GM18909 (cell line): ENCODE data around the gene TGFBR2.

Experiments
- ATAC-seq: cut with Tn5 transposase; IDR thresholded peaks from one replicate; pipeline ENCODE4 v1.9.1; 2021; ENCODE audit warnings: mild to moderate bottlenecking; ENCODE audit not compliant: unreplicated experiment, poor library complexity

The TGFBR2 gene

DNA sequence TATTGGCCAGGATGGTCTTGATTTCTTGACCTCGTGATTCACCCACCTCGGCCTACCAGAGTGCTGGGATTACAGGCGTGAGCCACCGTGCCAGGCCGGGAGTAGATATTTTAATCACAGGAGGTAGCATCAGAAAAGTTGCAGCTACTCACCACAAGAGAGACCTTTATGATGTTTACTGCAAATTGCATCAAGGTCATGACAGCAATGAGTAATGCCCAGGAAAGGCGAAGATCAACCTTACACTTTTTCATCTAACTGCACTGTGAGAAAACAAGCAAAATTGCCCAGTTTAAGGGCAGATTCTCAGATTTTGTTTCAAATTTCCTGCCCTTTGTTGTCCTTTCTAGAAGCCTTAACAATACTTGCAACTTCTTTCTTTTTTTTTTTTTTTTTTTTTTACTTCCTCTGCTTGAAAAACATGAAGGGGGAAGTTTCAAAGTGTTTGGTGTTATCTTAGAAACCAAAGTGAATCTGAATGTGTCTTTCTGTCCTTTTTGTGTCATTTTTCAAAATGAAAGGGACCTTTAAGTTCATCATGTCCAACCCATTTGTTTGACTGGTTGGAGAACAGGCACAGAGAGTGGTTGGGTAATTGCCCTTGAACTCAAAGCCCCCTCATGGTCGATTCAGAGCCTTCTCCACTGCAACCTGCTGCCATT, 25.0 kb downstream of the TGFBR2 start:
- no peak for ATAC-seq

DNA sequence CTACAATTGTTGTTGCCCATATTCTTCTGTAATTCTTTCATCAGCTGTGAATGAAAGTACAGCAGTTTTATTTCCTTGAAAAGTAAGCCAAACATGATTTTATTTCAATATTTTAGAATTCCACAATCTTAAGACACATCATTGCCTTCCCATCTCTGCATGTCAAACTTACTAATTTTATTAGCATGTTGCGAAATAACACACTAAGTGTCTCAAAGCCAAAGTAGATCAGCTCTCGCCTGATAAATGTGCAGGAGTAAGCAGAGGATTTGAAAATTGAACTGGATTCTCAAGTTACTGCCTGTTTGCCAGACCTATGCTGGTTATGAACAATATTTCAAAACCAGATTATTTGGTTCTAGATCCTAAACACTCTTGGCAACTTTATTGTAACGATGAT, 25.7 kb downstream of the TGFBR2 start:
- no peak for ATAC-seq

DNA sequence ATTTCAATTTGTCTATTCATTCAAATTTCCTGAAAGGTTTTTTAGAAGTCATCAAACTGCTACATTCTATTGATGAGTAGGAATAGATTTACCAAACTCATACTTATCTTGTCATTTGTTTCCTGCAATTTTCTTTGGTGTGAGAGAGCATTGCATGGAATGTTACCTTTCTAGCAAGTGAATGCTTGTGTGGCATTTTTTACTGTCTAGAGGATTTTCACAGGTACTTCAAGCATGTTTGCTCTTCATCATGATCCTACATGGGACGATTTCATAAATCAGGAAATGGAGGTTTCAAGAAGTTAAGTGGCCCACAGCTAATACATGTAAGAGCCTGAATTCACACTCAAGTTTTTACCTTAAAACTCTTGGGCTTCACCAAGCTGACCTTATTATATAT, 26.1 kb downstream of the TGFBR2 start:
- ATAC-seq, result no peak

DNA sequence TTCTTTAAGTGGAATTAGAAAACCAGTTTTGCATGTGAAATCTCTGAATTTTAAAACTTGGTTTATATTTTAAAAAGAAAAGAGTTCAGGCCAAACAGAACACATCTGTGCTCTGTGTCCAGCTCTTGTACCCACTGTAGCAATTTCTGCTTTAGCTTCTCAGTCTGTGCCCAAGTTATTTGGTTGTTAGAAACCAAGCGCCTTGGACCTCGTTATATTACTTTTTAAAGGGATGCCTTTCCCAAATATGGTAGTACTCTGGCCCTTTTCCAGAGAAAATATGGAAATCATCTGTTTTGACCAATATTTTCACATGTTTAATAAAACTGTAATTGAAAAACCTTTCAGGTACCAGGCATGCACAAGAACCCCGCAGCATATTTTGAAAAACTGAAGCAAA, 27.3 kb downstream of the TGFBR2 start:
- ATAC-seq, result no peak

DNA sequence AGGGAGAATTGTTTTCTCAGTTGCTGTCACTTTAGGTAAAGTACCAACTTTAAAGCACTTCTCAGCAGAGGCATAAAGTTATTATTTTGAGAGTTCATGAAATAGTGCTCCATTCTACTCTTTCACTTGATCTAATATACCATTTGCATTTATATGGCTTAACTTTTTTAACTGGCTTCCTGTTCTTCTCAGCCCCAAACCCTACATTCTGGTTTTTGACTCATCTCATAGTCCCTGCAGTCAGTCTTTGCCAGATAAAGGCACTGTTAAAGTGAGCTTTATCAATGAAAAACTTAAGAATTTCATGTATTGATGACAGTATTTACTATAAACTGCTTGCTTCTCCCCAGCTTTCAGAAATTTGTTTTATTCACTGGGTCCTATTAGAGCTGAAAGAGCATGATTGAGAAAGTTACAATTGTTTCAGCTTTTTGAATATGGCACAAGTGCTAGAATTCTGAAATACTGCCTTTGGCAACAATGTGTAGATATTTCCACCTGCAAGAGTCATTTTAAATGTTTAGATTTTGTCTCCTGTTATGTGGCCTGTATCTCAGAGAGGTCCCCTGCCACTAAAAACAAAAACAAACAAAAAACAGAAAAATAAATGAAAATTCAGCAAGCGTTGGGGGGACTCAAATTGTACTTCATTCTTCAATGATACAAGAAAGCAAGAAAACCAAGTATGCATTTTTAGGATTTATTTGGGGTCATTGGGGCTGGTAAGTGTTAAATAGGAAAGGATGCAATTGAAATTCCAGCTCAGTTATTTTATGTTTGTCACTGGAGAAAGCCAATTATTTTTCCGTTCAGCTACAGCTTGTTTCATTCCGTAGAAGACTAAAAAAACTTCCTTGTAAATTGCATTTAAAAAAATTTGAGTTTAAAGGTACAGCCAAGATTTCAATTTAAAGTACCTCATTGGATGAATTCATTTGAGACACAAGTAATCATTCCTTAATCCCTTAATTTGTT, 28.6 kb downstream of the TGFBR2 start:
- no peak for ATAC-seq

DNA sequence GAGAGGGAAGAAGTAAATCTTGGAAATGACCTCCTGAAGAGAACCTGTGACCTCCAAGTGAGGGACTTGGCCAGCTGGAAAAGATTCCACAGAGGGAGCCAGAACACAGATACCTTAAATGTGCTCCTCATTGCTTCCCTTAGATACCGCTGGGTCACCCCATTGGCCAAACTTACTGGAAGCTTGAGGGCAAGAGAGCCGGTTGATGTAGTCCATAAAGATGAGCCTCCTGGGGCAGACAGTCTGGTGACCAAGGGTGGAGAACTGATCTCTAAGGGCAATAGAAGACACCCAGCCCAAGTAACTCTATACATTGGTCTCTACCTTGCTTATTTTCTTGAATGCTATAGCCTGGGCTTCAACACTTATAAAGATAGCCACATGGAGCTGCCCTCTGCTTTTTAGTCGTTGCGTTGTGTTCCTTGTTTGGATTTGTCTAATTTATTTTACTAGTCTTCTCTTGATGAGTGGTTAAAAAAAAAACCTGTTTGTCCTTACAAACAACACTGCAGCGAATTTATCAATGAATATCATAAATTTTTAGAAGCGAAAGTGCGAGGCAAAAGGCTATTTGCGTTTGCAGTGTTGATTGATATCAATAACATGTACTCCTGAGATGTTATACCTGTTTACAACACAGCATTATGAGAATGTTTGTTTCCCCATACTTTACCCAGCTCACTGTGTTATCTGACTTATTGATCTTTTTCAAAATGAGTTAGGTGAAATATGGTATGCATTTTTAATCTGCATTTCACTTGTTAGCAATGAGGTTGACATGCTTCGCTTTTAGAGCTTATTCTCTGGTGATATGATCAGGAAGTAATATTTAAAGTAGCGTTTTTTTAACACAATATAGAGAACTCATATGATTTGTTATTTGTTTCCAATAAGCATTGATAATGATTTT, 31.2 kb downstream of the TGFBR2 start:
- ATAC-seq, result no peak

DNA sequence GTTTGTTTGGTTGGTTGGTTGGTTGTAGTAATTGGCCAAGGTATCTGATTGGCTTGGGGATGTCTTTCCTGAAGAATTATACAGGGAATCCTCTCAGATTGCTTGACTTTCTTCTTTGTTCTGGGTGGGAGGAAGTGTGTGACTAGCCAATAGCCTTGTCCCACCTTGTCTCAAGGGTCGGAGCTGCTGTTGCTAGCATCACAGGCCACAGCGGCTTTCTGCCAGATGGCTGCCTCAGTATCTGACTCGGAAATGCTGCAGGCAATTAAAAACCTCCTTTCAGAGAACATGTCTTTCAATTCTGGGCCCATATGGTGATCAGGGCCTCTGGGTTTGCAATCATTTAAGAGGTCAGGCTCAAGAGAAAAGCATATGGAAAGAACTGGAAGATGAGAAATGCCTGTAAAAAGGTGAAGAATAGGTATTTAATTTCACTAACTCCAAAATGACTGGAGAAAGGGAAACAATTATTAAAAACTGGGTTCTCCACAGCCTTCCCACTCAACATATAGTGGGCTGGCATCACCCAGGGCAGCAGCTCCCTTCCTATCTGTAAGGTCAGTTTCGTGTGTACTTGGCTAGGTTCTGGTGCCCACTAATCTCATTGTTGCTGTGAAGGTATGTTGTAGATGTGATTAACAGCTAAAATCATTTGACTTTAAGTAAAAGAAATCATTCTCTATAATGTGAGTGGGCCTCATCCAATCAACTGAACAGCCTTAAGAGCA, 32.4 kb downstream of the TGFBR2 start:
- ATAC-seq, result no peak

DNA sequence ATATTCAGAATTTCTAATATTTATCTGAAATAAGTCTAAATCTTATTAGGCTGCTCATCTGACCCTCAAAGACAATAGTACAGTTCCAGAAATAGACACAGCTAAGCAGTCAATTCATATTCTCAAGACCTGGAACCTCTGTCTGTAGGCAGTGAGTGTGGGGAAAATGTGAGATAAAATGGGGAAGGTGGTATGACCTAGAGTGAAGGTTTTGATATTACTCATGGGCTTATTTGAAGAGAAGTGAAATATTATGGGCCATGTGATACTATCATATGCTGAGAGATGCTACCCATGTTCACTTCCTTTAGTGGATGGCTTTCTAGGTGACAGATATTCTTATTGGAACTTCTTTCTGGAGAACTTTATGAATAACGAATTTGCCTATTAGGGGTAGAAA, 33.5 kb downstream of the TGFBR2 start:
- ATAC-seq, result peak; percentile 82

DNA sequence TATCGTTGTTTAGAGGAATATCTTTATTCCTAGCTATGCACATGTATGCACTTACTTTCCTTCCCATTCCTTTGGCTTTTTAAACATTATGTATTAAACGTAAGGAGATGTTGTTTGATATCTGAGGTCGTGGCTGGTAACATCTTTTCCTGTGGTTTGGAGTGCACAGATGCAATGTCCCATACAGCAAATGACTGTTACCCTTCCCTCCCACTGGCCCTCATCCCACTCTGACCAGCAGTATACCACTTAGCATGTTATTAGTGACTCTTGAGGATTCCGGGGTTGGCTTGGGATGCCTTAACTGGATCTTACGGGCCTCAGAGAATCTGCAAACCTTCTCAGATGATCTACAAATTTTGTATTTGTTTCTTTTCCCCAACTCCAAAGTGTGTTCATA, 34.5 kb downstream of the TGFBR2 start:
- no peak for ATAC-seq

DNA sequence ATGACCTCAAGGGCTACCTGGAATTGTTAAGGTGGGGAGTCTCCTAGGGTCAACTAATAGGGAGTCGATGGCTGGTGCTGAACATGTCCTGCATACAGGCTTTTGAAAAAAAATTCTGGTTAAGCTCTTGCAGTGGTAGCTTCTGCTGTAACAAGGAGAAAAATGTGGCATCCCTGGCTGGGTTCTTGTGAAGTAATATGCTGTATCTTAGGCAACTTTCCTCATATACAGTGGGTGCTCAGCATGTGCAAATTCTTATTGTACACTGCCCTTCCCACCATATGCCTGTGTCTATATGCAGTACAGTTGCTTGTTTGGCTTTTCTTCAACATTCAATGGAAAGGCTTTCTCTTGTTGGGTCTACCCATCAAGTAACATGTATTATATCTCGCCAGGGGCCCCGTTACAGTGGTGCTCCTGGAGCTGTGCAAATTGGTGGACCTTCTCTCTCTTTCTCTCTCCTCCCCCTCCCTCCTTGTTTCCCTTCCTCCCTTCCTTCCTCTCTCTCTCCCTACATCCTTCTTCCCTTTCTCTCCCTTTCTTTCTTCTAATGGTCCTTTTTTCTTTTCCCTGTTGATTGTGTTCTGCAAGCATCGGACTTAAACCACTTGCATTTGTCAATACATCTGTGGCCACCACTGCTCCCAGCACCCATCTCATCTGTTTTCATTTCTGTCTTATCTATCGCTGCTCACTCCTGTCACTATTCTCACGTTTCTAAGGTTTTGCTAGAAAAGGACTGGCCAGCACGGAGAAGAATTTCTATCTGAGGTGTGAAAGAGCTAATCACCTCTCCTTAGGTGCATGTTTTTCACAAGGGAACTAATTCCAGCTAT, 35.2 kb downstream of the TGFBR2 start:
- no peak for ATAC-seq

DNA sequence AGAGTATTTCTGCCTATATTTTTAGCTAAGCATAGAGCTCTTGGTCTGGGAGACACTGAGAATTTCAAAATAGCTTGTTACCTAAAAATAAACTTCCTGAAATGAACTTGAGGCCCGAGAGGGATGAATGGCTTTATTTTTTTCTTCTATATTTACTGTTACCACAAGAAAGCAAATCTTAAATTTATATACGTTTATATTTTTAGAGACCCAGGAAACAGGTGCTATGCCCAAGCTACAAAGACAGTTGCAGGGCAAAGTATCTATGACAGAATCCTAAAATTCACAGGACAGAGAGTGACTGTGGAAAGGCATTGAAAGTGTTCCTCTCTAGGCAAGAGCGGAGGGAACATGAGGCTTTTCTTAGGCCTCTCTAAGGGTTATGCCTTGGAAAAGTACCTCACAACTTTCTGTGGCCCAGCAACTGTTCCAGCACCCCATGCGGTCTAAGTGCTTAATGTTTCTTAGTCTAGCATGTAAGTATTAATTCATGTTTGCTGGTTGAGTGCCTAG, 36.5 kb downstream of the TGFBR2 start:
- ATAC-seq, result peak; percentile 26

DNA sequence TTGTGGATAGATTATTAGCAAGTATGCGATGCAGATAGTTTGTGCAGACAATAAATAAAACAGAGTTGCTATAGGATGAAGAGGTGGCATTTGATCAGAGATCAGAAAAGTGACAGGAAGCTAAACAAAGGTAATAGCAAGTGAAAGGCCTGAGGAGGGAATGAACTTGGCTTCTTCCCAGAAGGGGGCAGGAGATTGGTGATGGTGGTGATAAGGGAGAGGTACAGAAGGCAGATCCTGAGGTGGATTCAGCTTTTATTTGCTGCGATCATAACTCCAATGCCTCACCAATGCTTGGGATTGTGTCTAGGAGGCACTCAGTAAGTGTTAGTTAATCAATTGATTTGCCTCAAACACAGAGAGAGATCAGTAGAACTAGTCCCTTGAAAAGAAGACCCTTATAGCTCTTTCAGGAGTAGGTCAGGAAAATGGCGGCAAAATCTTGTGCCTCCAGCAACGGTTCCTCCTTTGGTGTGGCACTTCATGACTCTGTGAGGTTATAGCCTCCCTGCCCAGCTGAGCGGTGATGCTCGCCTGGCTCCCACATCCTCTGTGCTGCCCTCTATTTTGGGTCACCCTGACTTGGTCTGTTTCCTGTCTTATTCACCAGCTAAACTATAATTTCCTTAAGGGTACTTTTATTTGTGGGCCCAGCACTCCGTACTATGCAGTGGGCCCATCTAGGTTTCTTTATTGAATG, 37.5 kb downstream of the TGFBR2 start:
- peak; percentile 23 for ATAC-seq

DNA sequence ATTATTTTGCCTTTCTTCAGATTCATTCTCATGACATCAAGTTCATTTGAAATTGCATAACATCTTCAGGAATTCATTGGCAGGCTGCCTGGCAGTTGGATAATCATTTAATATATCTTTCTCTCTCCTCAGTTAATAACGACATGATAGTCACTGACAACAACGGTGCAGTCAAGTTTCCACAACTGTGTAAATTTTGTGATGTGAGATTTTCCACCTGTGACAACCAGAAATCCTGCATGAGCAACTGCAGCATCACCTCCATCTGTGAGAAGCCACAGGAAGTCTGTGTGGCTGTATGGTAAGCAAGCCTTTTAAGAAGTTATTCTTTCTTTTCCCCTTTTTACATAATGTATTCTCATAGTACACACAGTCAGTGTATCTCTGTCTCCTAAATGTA, 38.2 kb downstream of the TGFBR2 start:
- peak; percentile 66 for ATAC-seq

DNA sequence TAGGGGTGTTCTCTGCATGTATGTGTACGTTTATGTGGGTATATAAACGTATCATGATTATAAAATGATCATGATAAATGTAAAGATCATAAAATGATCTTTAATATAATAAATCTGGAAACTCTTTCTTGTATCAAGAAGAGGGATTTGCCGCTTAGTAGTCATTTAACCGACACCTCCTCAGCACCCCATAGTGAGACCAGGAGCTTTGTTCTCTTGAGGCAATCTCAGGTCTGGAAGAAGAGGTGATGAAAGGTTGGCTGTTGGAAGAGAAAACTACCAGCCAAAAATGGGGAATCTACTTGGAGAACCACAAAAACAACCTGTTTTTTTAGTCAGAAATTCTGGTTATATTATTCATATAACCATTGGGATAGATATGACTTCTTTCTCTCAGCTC, 38.7 kb downstream of the TGFBR2 start:
- ATAC-seq, result no peak

DNA sequence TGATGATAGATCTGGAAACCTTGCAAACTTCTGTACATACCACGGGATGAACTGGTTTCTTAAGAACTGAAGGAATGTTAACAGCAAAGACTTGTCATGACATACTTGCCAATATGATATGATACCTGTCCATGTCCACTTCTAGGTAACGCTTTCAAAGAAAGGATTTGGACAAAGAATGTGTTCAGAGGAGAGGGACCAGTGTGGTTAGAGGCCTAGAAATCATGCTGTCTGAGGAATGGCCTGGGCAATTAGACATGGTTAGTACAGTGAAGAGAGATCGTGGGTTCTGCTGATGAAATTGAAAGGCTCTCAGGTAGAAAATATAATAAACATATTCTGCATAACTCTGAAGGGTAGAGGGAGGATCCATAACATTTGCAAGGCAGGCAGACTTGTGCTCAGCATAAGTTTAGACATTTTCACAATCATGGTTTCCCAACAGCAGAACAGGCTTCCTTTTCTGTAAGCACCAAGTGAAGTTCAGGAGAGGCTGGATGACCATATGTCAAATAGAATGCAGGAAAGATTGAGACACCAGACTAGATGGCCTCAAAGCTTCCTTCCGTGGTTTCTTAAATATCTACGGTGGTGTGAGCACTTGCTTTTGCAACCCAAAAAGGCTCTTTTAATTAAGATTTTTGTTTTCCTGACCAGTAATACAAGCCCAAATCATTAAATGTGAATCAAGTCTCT, 39.9 kb downstream of the TGFBR2 start:
- no peak for ATAC-seq

DNA sequence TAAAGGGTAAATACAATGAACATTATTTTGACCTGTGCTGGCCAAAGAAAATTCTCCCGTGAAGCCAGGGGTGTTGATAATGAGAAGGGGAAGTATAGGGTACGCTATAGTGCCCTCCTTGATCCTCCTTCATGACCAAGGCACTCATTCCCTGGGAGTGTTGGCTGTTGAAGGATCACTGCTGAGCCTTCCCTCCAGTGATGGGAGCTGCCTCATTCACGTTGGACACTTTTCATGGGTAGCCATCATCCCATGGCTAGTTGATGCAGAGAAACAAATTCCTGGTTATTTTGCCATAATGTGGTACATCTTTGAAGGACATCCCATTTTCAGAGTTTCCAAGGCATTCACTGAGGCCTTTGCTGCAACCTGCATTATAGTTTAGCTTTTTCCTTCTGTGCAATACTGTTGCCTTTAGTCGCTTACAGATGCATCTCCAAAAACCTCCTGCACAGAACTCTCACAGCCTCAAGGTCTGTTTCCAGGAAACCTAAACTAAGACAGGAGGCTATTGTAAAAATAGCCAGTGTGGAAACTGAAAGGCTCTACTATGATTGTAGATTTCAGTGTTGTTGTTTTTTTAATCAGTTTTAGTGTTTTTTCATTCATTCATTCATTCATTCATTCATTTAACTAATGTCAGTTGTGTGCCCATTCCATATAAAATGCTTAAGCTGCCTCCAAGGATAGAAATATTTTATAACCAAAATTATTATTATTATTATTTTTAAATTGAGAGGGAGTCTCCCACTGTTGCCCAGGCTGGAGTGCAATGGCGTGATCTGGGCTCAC, 40.8 kb downstream of the TGFBR2 start:
- no peak for ATAC-seq
